Measurements from ENCODE around the gene PSD2. TPM values are rescaled to one million over a fixed set of nuclear protein-coding genes. Genes with fewer than 3 reads are reported as not detected.

The PSD2 gene
- total RNA-seq, 1 donor from 2014 or later, result 0.25 TPM

GRCh38 chr5:139847091-139847490 is 51.5 kb downstream of the PSD2 start:
- peak overlapping the region; percentile 50 for H3K4me2 ChIP-seq (ENCODE audit: low read length)
- H3K27ac Mint-ChIP-seq (ENCODE audit: unreplicated experiment), result no peak overlapping the region
- FAIRE-seq, result no peak

GRCh38 chr5:139847790-139848507 is 52.3 kb downstream of the PSD2 start:
- Histone ChIP-seq H2AFZ (ENCODE audit: low read depth, low read length) (peak overlapping the region; percentile 88), H3K27ac (ENCODE audit: low read depth, low read length) (no peak overlapping the region), H3K4me2 (ENCODE audit: low read length) (peak overlapping the region; percentile 88), H3K4me1 (ENCODE audit: insufficient read depth, low read length) (no peaks in the 10 kb centered on the region), H3K27me3 (ENCODE audit: insufficient read depth, low read length) (peaks cover 14% of the 10 kb centered on the region), H4K20me1 (ENCODE audit: insufficient read depth, low read length) (no peaks in the 10 kb centered on the region), H3K9me3 (ENCODE audit: insufficient read depth, low read depth, low read length) (no peaks in the 10 kb centered on the region), H3K79me2 (ENCODE audit: insufficient read depth, low read length) (no peaks in the 10 kb centered on the region), H3K36me3 (ENCODE audit: insufficient read depth, low read length) (no peaks in the 10 kb centered on the region), H3K4me3 (ENCODE audit: insufficient read depth, low read depth, low read length) (peak overlapping the region; percentile 60), H3K9ac (ENCODE audit: low read length) (peak overlapping the region; percentile 63)
- DNase-seq (ENCODE audit: low read depth), result peak; percentile 14
- Mint-ChIP-seq H3K36me3 (ENCODE audit: low read depth, unreplicated experiment) (peaks cover 3% of the 10 kb centered on the region), H3K4me3 (ENCODE audit: unreplicated experiment) (no peak overlapping the region), H3K9me3 (ENCODE audit: unreplicated experiment) (no peaks in the 10 kb centered on the region), H3K27me3 (ENCODE audit: low read depth, unreplicated experiment) (peaks cover 70% of the 10 kb centered on the region), H3K27ac (ENCODE audit: unreplicated experiment) (no peak overlapping the region), H3K4me1 (ENCODE audit: low read depth, unreplicated experiment) (no peaks in the 10 kb centered on the region)
- FAIRE-seq, result no peak
- TF ChIP-seq CTCF (IDR thresholded peaks at IDR 0.05; ENCODE audit: insufficient read depth, low read depth, low read length), result no peak
- no peak for TF ChIP-seq EZH2 (IDR thresholded peaks at IDR 0.05; ENCODE audit: insufficient read depth, low read length)

More at GRCh38 chr5:139847091-139847490, 51.5 kb downstream of the PSD2 start:
- H3K9ac ChIP-seq (ENCODE audit: low read length), result no peak overlapping the region
- DNase-seq (ENCODE audit: low read depth), result no peak
- H3K27ac ChIP-seq (ENCODE audit: low read depth, low read length), result no peak overlapping the region
- H4K20me1 ChIP-seq (ENCODE audit: insufficient read depth, low read length), result no peaks in the 10 kb centered on the region
- Mint-ChIP-seq H3K9me3 (ENCODE audit: unreplicated experiment) (no peaks in the 10 kb centered on the region), H3K36me3 (ENCODE audit: low read depth, unreplicated experiment) (peaks cover 3% of the 10 kb centered on the region), H3K4me3 (ENCODE audit: unreplicated experiment) (no peak overlapping the region), H3K4me1 (ENCODE audit: low read depth, unreplicated experiment) (no peaks in the 10 kb centered on the region), H3K27me3 (ENCODE audit: low read depth, unreplicated experiment) (peaks cover 71% of the 10 kb centered on the region)
- H3K27me3 ChIP-seq (ENCODE audit: insufficient read depth, low read length), result peaks cover 14% of the 10 kb centered on the region
- no peak overlapping the region for H2AFZ ChIP-seq (ENCODE audit: low read depth, low read length)
- H3K4me3 ChIP-seq (ENCODE audit: insufficient read depth, low read depth, low read length), result no peak overlapping the region
- TF ChIP-seq CTCF (IDR thresholded peaks at IDR 0.05; ENCODE audit: insufficient read depth, low read depth, low read length) (no peak), EZH2 (IDR thresholded peaks at IDR 0.05; ENCODE audit: insufficient read depth, low read length) (peak; percentile 5)
- no peaks in the 10 kb centered on the region for H3K9me3 ChIP-seq (ENCODE audit: insufficient read depth, low read depth, low read length)
- no peaks in the 10 kb centered on the region for H3K36me3 ChIP-seq (ENCODE audit: insufficient read depth, low read length)
- H3K79me2 ChIP-seq (ENCODE audit: insufficient read depth, low read length), result no peaks in the 10 kb centered on the region
- no peaks in the 10 kb centered on the region for H3K4me1 ChIP-seq (ENCODE audit: insufficient read depth, low read length)

GRCh38 chr5:139848508-139849100 is 53.0 kb downstream of the PSD2 start:
- H3K9ac ChIP-seq (ENCODE audit: low read length), result peak overlapping the region; percentile 63
- no peaks in the 10 kb centered on the region for H3K9me3 ChIP-seq (ENCODE audit: insufficient read depth, low read depth, low read length)
- TF ChIP-seq EZH2 (IDR thresholded peaks at IDR 0.05; ENCODE audit: insufficient read depth, low read length) (no peak), CTCF (IDR thresholded peaks at IDR 0.05; ENCODE audit: insufficient read depth, low read depth, low read length) (no peak)
- H4K20me1 ChIP-seq (ENCODE audit: insufficient read depth, low read length), result no peaks in the 10 kb centered on the region
- H3K4me1 ChIP-seq (ENCODE audit: insufficient read depth, low read length), result no peaks in the 10 kb centered on the region
- Mint-ChIP-seq H3K4me1 (ENCODE audit: low read depth, unreplicated experiment) (no peaks in the 10 kb centered on the region), H3K9me3 (ENCODE audit: unreplicated experiment) (no peaks in the 10 kb centered on the region), H3K36me3 (ENCODE audit: low read depth, unreplicated experiment) (peaks cover 3% of the 10 kb centered on the region), H3K27ac (ENCODE audit: unreplicated experiment) (peak overlapping the region; percentile 8), H3K4me3 (ENCODE audit: unreplicated experiment) (peak overlapping the region; percentile 78), H3K27me3 (ENCODE audit: low read depth, unreplicated experiment) (peaks cover 72% of the 10 kb centered on the region)
- FAIRE-seq (no peak), DNase-seq (ENCODE audit: low read depth) (no peak)
- peak overlapping the region; percentile 81 for H2AFZ ChIP-seq (ENCODE audit: low read depth, low read length)
- H3K4me3 ChIP-seq (ENCODE audit: insufficient read depth, low read depth, low read length), result peak overlapping the region; percentile 60
- H3K4me2 ChIP-seq (ENCODE audit: low read length), result peak overlapping the region; percentile 88
- peaks cover 14% of the 10 kb centered on the region for H3K27me3 ChIP-seq (ENCODE audit: insufficient read depth, low read length)
- no peaks in the 10 kb centered on the region for H3K36me3 ChIP-seq (ENCODE audit: insufficient read depth, low read length)
- no peak overlapping the region for H3K27ac ChIP-seq (ENCODE audit: low read depth, low read length)
- H3K79me2 ChIP-seq (ENCODE audit: insufficient read depth, low read length), result no peaks in the 10 kb centered on the region

Measured in astrocyte (in vitro differentiated cells and primary cell).